ENCODE measurements around the gene ALCAM.

GRCh38 chr3:105436687-105437086, 70.0 kb downstream of the ALCAM start:
- TF ChIP-seq YY1 (IDR thresholded peaks at IDR 0.05; ENCODE audit: insufficient read depth, insufficient read length) (no peak), SUZ12 (IDR thresholded peaks at IDR 0.05; ENCODE audit: extremely low read depth, insufficient read depth, insufficient read length) (no peak), ZNF274 (IDR thresholded peaks at IDR 0.05; ENCODE audit: low read depth, low read length) (no peak)

All from NT2/D1 (cell line).